HCT116 (cell line): ENCODE results near the gene HOXB8. TPM values are rescaled to one million over a fixed set of nuclear protein-coding genes. Genes with fewer than 3 reads are reported as not detected.
A peak's percentile ranks its signal among the peaks of the same experiment; 100 is the strongest.

Experiments used
- ATAC-seq: fragments of 200-7000 bp; cut with Tn5 transposase; 2 replicates; pipeline ENCODE4 v1.9.1; 2020; ENCODE audit warnings: mild to moderate bottlenecking, moderate library complexity
- BruUV-seq: library from RNA; stranded (reverse); fragments of 400-500 nt; replicated peaks from 2 replicates; lab custom pipeline; 2021; lab: Mats Ljungman, UMichigan
- CTCF ChIA-PET: fragments of 300-600 bp; sonication (Branson Sonifier 250); formaldehyde crosslinking; loops from one replicate; lab custom pipeline; 2021; ENCODE audit warnings: antibody characterized with exemption; lab: Charles Lee
- POLR2A ChIA-PET: fragments of 300-600, 350-600 bp; sonication (Branson Sonifier 250); formaldehyde crosslinking; loops from one replicate; lab custom pipeline; 2021; ENCODE audit warnings: antibody characterized with exemption; lab: Charles Lee
- RAD21 ChIA-PET, 2 experiments: fragments of 300-600 bp; sonication (Branson Sonifier 250); formaldehyde crosslinking; loops; one replicate each; lab custom pipeline; 2023; ENCODE audit warnings: low total read pairs in 2 of 2; ENCODE audit not compliant: uncharacterized antibody in 2 of 2, unreplicated experiment in 2 of 2, low non-redundant PET in 1 of 2; lab: Charles Lee
- DNase-seq: peaks from one replicate; pipeline ENCODE4 v3.0.0-alpha.2; 2010; ENCODE audit warnings: low read depth, low spot score
- H2AFZ ChIP-seq: fragments of 200-600 bp; shearing (Covaris generic), sonication (generic); 2 replicates; pipeline ENCODE4 v1.6.1; 2017; ENCODE audit warnings: low read depth, mixed run types, mixed read lengths, antibody characterized with exemption, low read length; ENCODE audit not compliant: poor library complexity, severe bottlenecking
- H3K27ac ChIP-seq: 2 replicates; pipeline ENCODE4 v1.5.1; 2012; ENCODE audit warnings: low read depth, low read length
- H3K27me3 ChIP-seq: fragments of 200-600 bp; sonication (generic); 2 replicates; pipeline ENCODE4 v1.6.1; 2016; ENCODE audit warnings: mixed run types, low read length, mixed read lengths; ENCODE audit not compliant: insufficient read depth
- H3K36me3 ChIP-seq, 2 experiments: fragments of 200-500 bp in 1 of 2; fragments of 200-600 bp in 1 of 2; sonication (Bioruptor generic) in 1 of 2; sonication (generic) in 1 of 2; 2 replicates each; pipeline versions ENCODE4 v1.5.1 to v1.6.1; 2014 to 2016; ENCODE audit warnings: low read length in 2 of 2, inconsistent platforms in 1 of 2, mixed read lengths in 1 of 2, mixed run types in 1 of 2; ENCODE audit not compliant: insufficient read depth in 2 of 2, control insufficient read depth in 1 of 2
- H3K4me1 ChIP-seq, 2 experiments: fragments of 200-600 bp in 1 of 2; sonication (generic) in 1 of 2; 2 replicates each; pipeline versions ENCODE4 v1.5.1 to v1.6.1; 2012 to 2017; ENCODE audit warnings: low read length in 2 of 2, inconsistent platforms in 1 of 2, mild to moderate bottlenecking in 1 of 2, mixed read lengths in 1 of 2, mixed run types in 1 of 2, moderate library complexity in 1 of 2; ENCODE audit not compliant: insufficient read depth in 2 of 2, control insufficient read depth in 1 of 2
- H3K4me2 ChIP-seq: fragments of 200-600 bp; sonication (generic); 2 replicates; pipeline ENCODE4 v1.6.1; 2017; ENCODE audit warnings: mixed run types, low read length, mixed read lengths
- H3K4me3 ChIP-seq, 2 experiments: fragments of 200-600 bp in 1 of 2; sonication (generic) in 1 of 2; replicated peaks in 1 of 2; 2 replicates each; pipeline ENCODE4 v1.5.1; 2011 to 2016; ENCODE audit warnings: low read length in 2 of 2, control low read depth in 1 of 2, low read depth in 1 of 2, mild to moderate bottlenecking in 1 of 2, mixed read lengths in 1 of 2, mixed run types in 1 of 2
- H3K79me2 ChIP-seq: fragments of 200-600 bp; sonication (generic); 2 replicates; pipeline ENCODE4 v1.6.1; 2017; ENCODE audit warnings: mild to moderate bottlenecking, mixed run types, low read length, moderate library complexity, mixed read lengths; ENCODE audit not compliant: insufficient read depth
- H3K9ac ChIP-seq: fragments of 200-600 bp; sonication (generic); 2 replicates; pipeline ENCODE4 v1.6.1; 2016; ENCODE audit warnings: low read length, mixed read lengths
- H3K9me2 ChIP-seq: fragments of 200-600 bp; sonication (generic), shearing (Covaris generic); 2 replicates; pipeline ENCODE4 v1.6.1; 2017; ENCODE audit warnings: mixed run types, mild to moderate bottlenecking, moderate library complexity; ENCODE audit not compliant: insufficient read depth
- H3K9me3 ChIP-seq, 2 experiments: fragments of 200-500 bp in 1 of 2; fragments of 200-600 bp in 1 of 2; sonication (Bioruptor generic) in 1 of 2; sonication (generic) in 1 of 2; 2 replicates each; pipeline ENCODE4 v1.6.1; 2014 to 2017; ENCODE audit warnings: low read length in 2 of 2, mixed read lengths in 2 of 2, inconsistent platforms in 1 of 2, low read depth in 1 of 2, mild to moderate bottlenecking in 1 of 2, mixed run types in 1 of 2, moderate library complexity in 1 of 2; ENCODE audit not compliant: control insufficient read depth in 1 of 2, insufficient read depth in 1 of 2
- H4K20me1 ChIP-seq: fragments of 200-600 bp; sonication (generic), shearing (Covaris generic); 2 replicates; pipeline ENCODE4 v1.6.1; 2017; ENCODE audit warnings: mixed run types, mild to moderate bottlenecking, moderate library complexity; ENCODE audit not compliant: insufficient read depth
- EZH2phosphoT487 ChIP-seq: fragments of 200-600 bp; IDR thresholded peaks from 2 replicates; pipeline ENCODE4 v1.6.1; 2018; ENCODE audit warnings: antibody characterized with exemption, borderline replicate concordance
- FOSL1 ChIP-seq: IDR thresholded peaks from 2 replicates; pipeline ENCODE4 v1.6.1; 2012; ENCODE audit warnings: low read depth
- JUND ChIP-seq: IDR thresholded peaks from 2 replicates; pipeline ENCODE4 v1.6.1; 2012
- POLR2AphosphoS5 ChIP-seq: IDR thresholded peaks from 2 replicates; pipeline ENCODE4 v1.6.1; 2011; ENCODE audit warnings: mild to moderate bottlenecking, low read depth, low read length, moderate library complexity
- RAD21 ChIP-seq: IDR thresholded peaks from 2 replicates; pipeline ENCODE4 v1.6.1; 2012; ENCODE audit warnings: low read depth, mild to moderate bottlenecking
- SP1 ChIP-seq: IDR thresholded peaks from 2 replicates; pipeline ENCODE4 v1.6.1; 2012; ENCODE audit warnings: low read depth
- SRF ChIP-seq: IDR thresholded peaks from 2 replicates; pipeline ENCODE4 v1.6.1; 2012; ENCODE audit warnings: low read depth
- TCF7L2 ChIP-seq: IDR thresholded peaks from 2 replicates; pipeline ENCODE4 v1.7.0; 2011; ENCODE audit warnings: borderline replicate concordance, inconsistent platforms; ENCODE audit not compliant: insufficient read depth, insufficient read length; ENCODE audit errors: extremely low read depth
- ZFX ChIP-seq: fragments of 450-650 bp; IDR thresholded peaks from 2 replicates; pipeline ENCODE4 v1.6.1; 2017
- intact Hi-C: fragments of 100-400 bp; cut with micrococcal nuclease; formaldehyde crosslinking; loops from 2 replicates; pipeline ENCODE4 v1.10.0; 2022
- total RNA-seq: library from RNA; stranded (reverse); gene quantifications from one replicate; pipeline ENCODE4 v1.2.1, GENCODE V29; 2021; ENCODE audit not compliant: unreplicated experiment
- TF ChIP-seq, protein P1 (sequence below), 3 experiments: fragments of 200-600 bp in 1 of 3; sonication (generic) in 1 of 3; IDR thresholded peaks in 2 of 3; conservative IDR thresholded peaks in 1 of 3; 2 replicates each; pipeline ENCODE4 v1.5.1; 2012 to 2017; ENCODE audit warnings: low read depth in 2 of 3, low read length in 2 of 3, antibody characterized with exemption in 1 of 3, borderline replicate concordance in 1 of 3, control low read depth in 1 of 3, mild to moderate bottlenecking in 1 of 3, mixed read lengths in 1 of 3, mixed run types in 1 of 3, moderate library complexity in 1 of 3; ENCODE audit not compliant: insufficient read depth in 1 of 3
- TF ChIP-seq, protein P2 (sequence below): IDR thresholded peaks from 2 replicates; pipeline ENCODE4 v1.6.1; 2011; ENCODE audit warnings: mild to moderate bottlenecking, low read length, moderate library complexity; ENCODE audit not compliant: insufficient replicate concordance; ENCODE audit errors: extremely low read depth

HOXB8 gene
- total RNA-seq, 1 experiment from 2014 or later, result 44.7 TPM

DNA sequence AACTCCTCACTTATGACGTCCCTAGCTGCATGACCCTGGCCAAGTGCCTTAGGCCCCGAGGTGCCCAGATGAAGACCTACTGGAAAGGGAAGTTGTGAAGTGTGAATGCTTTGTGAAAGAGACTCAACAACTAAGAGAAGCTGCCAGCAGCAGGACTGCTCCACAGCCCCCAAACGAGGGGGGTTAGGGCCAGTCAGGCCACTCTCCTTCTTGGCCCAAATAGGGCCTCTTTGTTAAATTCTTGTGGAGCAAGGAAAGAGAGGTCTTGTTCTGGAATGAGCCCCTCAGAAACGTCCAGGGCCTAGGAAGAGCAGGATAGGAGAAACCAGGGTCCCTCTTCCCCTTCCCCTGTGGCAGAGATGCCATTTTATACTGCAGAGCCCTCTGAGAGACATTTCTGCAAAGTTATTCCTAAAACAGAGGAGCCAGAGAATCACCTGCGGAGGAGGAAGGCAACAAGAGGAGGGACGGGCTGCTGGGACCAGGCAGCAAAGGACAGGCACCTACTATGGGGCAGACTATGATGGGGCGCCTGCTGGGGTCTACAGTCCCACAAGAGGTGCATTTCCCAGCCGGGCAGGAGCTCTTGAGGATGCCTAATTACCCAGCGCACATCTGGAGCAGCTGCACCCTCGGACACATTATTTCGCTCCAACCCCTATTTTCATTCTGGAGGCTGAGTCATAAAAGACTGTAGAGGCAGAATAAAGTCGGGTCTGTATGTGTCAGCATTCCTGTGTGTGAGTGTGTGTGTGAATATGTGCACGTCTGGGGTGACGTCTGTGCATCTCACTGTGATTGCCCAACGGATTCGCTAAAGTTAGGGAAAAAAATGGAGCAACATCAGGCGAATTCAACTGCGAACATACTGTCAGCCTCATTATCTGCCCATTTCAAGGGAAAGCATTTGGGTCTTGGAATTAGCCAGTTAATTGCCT lies 22.5 kb upstream of the HOXB8 start:
- Histone ChIP-seq H3K4me1 (peaks cover 8 to 19% of the 10 kb centered on the region in 2 experiments; a peak in 3 of 4 replicates), H2AFZ (no peak overlapping the region), H3K27me3 (no peaks in the 10 kb centered on the region), H3K9me3 (no peaks in the 10 kb centered on the region), H3K36me3 (peaks cover 14 to 30% of the 10 kb centered on the region in 2 experiments; a peak in 3 of 4 replicates), H3K4me3 (no peak overlapping the region), H3K9ac (no peak overlapping the region), H4K20me1 (no peaks in the 10 kb centered on the region), H3K4me2 (no peak overlapping the region), H3K27ac (no peak overlapping the region), H3K79me2 (peaks cover 72% of the 10 kb centered on the region), H3K9me2 (no peaks in the 10 kb centered on the region)
- no TSS peak for BruUV-seq
- ChIA-PET POLR2A (interaction anchor here (1.3 kb wide), 1 partner anchor 11 kb away, joined by 5 read pairs; the partner anchor contains the start of gene HOXB9), RAD21 (no interaction called here), CTCF (interaction anchor here (0.8 to 2.4 kb wide), 8 partner anchors 12 to 612 kb away, joined by 3 to 12 read pairs (median 4); partner anchors contain the start of genes ATP5MC1 and HOXB9)
- TF ChIP-seq FOSL1, result no peak
- ATAC-seq, result no peak
- intact Hi-C loops, result no loop called here
- no peak for DNase-seq

DNA sequence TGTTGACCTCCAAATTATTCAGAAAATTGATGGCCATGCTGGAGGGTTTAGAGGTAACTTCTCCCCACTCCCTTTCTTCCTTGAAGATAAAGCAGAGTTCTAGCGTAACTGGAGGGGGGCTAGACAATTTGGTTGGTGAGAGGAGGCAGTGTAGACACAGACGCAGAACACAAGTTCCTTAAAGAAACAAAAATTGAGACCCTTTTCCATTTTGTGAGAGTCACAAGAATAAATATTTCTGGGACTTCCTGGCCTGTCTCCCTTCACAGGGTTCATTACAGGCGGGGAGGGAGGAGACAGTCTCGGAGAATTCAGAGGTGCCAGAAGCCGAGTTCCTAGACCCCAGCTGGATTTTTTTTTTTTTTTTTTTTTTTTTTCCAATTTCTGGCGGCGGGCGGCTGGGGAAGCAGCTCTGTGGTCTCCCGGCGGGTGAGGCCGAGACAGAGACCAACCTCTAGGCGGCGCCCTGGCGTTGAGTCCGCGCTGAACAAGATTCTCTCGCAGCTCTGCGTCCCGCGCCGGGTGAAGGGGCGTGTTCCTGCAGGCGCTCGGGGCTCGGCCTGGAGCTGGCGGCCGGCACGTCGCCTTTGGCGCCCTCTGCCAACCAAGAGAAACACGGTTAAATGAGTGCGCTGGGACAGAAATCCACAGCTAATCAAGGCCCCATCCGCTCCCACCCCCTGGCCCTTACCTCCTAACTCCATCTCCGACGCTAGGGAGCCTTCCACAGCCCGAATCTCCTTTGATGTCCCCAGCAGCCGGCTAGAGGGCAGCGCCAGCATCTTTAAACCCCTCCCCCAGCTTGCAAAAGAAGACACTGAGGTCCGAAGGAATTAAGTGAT lies 21.3 kb upstream of the HOXB8 start:
- peaks cover 8 to 19% of the 10 kb centered on the region in 2 experiments; a peak in 3 of 4 replicates for H3K4me1 ChIP-seq
- peaks cover 14 to 26% of the 10 kb centered on the region in 2 experiments; a peak in 3 of 4 replicates for H3K36me3 ChIP-seq
- no peak overlapping the region for H2AFZ ChIP-seq
- CTCF ChIA-PET, result interaction anchor here (0.8 to 2.4 kb wide), 10 partner anchors 10 to 611 kb away, joined by 3 to 12 read pairs (median 4); partner anchors contain the start of genes ATP5MC1 and HOXB9
- H4K20me1 ChIP-seq, result no peaks in the 10 kb centered on the region
- no peak overlapping the region for H3K4me2 ChIP-seq
- ATAC-seq, result peak; percentile 62
- H3K9ac ChIP-seq, result no peak overlapping the region
- no peaks in the 10 kb centered on the region for H3K9me2 ChIP-seq
- H3K27me3 ChIP-seq, result no peaks in the 10 kb centered on the region
- no TSS peak for BruUV-seq
- H3K27ac ChIP-seq, result no peak overlapping the region
- TF ChIP-seq SRF (no peak), EZH2phosphoT487 (no peak), ZFX (no peak), SP1 (no peak), TCF7L2 (peak; percentile 76), POLR2AphosphoS5 (no peak), RAD21 (no peak), JUND (no peak)
- TF ChIP-seq, protein P1, sequence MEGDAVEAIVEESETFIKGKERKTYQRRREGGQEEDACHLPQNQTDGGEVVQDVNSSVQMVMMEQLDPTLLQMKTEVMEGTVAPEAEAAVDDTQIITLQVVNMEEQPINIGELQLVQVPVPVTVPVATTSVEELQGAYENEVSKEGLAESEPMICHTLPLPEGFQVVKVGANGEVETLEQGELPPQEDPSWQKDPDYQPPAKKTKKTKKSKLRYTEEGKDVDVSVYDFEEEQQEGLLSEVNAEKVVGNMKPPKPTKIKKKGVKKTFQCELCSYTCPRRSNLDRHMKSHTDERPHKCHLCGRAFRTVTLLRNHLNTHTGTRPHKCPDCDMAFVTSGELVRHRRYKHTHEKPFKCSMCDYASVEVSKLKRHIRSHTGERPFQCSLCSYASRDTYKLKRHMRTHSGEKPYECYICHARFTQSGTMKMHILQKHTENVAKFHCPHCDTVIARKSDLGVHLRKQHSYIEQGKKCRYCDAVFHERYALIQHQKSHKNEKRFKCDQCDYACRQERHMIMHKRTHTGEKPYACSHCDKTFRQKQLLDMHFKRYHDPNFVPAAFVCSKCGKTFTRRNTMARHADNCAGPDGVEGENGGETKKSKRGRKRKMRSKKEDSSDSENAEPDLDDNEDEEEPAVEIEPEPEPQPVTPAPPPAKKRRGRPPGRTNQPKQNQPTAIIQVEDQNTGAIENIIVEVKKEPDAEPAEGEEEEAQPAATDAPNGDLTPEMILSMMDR (IDR thresholded peaks at IDR 0.05 in 2 of 3, conservative IDR thresholded peaks at IDR 0.05 in 1 of 3; ENCODE audit: borderline replicate concordance in 1 of 3, insufficient read depth in 1 of 3, low read depth in 2 of 3, low read length in 2 of 3), result peak; percentile 8 to 60 (median 52); a peak in 4 of 6 replicates
- TF ChIP-seq, protein P2, sequence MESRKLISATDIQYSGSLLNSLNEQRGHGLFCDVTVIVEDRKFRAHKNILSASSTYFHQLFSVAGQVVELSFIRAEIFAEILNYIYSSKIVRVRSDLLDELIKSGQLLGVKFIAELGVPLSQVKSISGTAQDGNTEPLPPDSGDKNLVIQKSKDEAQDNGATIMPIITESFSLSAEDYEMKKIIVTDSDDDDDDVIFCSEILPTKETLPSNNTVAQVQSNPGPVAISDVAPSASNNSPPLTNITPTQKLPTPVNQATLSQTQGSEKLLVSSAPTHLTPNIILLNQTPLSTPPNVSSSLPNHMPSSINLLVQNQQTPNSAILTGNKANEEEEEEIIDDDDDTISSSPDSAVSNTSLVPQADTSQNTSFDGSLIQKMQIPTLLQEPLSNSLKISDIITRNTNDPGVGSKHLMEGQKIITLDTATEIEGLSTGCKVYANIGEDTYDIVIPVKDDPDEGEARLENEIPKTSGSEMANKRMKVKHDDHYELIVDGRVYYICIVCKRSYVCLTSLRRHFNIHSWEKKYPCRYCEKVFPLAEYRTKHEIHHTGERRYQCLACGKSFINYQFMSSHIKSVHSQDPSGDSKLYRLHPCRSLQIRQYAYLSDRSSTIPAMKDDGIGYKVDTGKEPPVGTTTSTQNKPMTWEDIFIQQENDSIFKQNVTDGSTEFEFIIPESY, result no peak
- TF ChIP-seq, all 23 proteins: peak for 2
- no peak for DNase-seq
- intact Hi-C loops, result no loop called here
- POLR2A ChIA-PET, result interaction anchor here (0.6 to 1.3 kb wide), 3 partner anchors 10 to 612 kb away, joined by 3 to 5 read pairs (median 5); partner anchors contain the start of gene HOXB9
- RAD21 ChIA-PET, result interaction anchor here (0.5 to 1.0 kb wide), 2 partner anchors 10 to 243 kb away, joined by 3 to 4 read pairs; partner anchors contain the start of gene HOXB9 (in 1 of the 2)
- Histone ChIP-seq H3K79me2 (peaks cover 60% of the 10 kb centered on the region), H3K9me3 (no peaks in the 10 kb centered on the region), H3K4me3 (no peak overlapping the region)
